Measurements from ENCODE around the gene RAPGEF6.

The RAPGEF6 gene

DNA sequence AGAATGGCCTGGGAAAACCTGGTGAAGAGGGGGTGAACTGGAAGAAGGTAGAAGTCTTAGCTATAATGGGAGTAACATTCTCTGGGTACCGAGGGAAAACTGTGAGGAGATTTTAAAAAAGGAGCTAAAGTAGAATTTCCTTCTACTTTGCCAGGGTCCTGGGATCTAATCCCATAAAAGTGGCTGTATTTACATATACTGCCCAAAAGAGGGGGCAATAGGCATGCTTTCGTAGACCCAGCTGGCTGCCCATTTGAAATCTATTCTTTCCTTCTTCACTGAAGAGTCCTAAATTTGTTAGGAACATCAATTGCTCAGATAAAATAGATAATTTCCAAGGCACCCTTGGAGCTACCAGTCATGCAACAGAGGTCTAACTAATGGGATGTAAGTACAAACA is 212.0 kb downstream of the RAPGEF6 start:
- ATAC-seq: peak; percentile 92
- TF ChIP-seq, protein P1, sequence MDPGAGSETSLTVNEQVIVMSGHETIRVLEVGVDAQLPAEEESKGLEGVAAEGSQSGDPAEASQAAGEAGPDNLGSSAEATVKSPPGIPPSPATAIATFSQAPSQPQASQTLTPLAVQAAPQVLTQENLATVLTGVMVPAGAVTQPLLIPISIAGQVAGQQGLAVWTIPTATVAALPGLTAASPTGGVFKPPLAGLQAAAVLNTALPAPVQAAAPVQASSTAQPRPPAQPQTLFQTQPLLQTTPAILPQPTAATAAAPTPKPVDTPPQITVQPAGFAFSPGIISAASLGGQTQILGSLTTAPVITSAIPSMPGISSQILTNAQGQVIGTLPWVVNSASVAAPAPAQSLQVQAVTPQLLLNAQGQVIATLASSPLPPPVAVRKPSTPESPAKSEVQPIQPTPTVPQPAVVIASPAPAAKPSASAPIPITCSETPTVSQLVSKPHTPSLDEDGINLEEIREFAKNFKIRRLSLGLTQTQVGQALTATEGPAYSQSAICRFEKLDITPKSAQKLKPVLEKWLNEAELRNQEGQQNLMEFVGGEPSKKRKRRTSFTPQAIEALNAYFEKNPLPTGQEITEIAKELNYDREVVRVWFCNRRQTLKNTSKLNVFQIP (CRISPR knock-in tag; IDR thresholded peaks at IDR 0.05; ENCODE audit: borderline replicate concordance, low read depth): no peak
- no peak for TF ChIP-seq TCF4 (CRISPR knock-in tag; IDR thresholded peaks at IDR 0.05; ENCODE audit: borderline replicate concordance)
- no peak for TF ChIP-seq SNAI2 (CRISPR knock-in tag; IDR thresholded peaks at IDR 0.05)
- TF ChIP-seq RARB (CRISPR knock-in tag; IDR thresholded peaks at IDR 0.05): no peak
- TF ChIP-seq, protein P2, sequence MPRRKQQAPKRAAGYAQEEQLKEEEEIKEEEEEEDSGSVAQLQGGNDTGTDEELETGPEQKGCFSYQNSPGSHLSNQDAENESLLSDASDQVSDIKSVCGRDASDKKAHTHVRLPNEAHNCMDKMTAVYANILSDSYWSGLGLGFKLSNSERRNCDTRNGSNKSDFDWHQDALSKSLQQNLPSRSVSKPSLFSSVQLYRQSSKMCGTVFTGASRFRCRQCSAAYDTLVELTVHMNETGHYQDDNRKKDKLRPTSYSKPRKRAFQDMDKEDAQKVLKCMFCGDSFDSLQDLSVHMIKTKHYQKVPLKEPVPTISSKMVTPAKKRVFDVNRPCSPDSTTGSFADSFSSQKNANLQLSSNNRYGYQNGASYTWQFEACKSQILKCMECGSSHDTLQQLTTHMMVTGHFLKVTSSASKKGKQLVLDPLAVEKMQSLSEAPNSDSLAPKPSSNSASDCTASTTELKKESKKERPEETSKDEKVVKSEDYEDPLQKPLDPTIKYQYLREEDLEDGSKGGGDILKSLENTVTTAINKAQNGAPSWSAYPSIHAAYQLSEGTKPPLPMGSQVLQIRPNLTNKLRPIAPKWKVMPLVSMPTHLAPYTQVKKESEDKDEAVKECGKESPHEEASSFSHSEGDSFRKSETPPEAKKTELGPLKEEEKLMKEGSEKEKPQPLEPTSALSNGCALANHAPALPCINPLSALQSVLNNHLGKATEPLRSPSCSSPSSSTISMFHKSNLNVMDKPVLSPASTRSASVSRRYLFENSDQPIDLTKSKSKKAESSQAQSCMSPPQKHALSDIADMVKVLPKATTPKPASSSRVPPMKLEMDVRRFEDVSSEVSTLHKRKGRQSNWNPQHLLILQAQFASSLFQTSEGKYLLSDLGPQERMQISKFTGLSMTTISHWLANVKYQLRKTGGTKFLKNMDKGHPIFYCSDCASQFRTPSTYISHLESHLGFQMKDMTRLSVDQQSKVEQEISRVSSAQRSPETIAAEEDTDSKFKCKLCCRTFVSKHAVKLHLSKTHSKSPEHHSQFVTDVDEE (CRISPR knock-in tag; IDR thresholded peaks at IDR 0.05): no peak
- TF ChIP-seq GLIS3 (CRISPR knock-in tag; IDR thresholded peaks at IDR 0.05): no peak
- no peak for TF ChIP-seq ZFP30 (CRISPR knock-in tag; IDR thresholded peaks at IDR 0.05)
- no peak for TF ChIP-seq CSDC2 (CRISPR knock-in tag; IDR thresholded peaks at IDR 0.05)
- TF ChIP-seq TOX (CRISPR knock-in tag; IDR thresholded peaks at IDR 0.05; ENCODE audit: borderline replicate concordance): no peak
- no peak for TF ChIP-seq ISL1 (CRISPR knock-in tag; IDR thresholded peaks at IDR 0.05)

DNA sequence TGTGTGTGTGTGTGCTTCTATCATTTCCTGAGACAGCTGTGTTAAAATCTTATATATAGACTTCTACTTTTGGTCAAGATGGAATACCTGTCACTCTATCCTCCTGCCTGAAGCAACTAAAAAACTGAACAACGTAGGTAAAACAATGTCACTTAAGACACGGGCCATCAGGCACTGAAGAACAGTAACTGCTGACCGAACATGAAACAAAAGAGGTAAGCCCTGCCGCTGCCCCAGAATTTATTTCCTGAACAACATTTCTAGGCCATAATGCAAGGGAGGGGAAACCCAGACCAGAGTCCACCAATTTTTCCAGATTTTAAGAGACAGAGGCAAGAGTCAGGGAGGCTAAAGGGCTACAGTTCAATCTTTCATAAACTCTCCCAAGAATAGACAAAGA is 215.2 kb downstream of the RAPGEF6 start:
- TF ChIP-seq ZFP3 (CRISPR knock-in tag; IDR thresholded peaks at IDR 0.05): no peak
- no peak for TF ChIP-seq ZNF70 (CRISPR knock-in tag; IDR thresholded peaks at IDR 0.05)
- TF ChIP-seq ARNTL (CRISPR knock-in tag; IDR thresholded peaks at IDR 0.05; ENCODE audit: borderline replicate concordance, low read depth): no peak
- no peak for TF ChIP-seq BACH2 (CRISPR knock-in tag; IDR thresholded peaks at IDR 0.05; ENCODE audit: borderline replicate concordance)
- TF ChIP-seq, protein P3, sequence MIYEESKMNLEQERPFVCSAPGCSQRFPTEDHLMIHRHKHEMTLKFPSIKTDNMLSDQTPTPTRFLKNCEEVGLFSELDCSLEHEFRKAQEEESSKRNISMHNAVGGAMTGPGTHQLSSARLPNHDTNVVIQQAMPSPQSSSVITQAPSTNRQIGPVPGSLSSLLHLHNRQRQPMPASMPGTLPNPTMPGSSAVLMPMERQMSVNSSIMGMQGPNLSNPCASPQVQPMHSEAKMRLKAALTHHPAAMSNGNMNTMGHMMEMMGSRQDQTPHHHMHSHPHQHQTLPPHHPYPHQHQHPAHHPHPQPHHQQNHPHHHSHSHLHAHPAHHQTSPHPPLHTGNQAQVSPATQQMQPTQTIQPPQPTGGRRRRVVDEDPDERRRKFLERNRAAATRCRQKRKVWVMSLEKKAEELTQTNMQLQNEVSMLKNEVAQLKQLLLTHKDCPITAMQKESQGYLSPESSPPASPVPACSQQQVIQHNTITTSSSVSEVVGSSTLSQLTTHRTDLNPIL (CRISPR knock-in tag; IDR thresholded peaks at IDR 0.05; ENCODE audit: low read depth): no peak
- TF ChIP-seq SNAI2 (CRISPR knock-in tag; IDR thresholded peaks at IDR 0.05): no peak
- TF ChIP-seq RARB (CRISPR knock-in tag; IDR thresholded peaks at IDR 0.05): no peak
- no peak for TF ChIP-seq ZC3H10 (CRISPR knock-in tag; IDR thresholded peaks at IDR 0.05)
- TF ChIP-seq CSRNP3 (CRISPR knock-in tag; IDR thresholded peaks at IDR 0.05): no peak
- no peak for TF ChIP-seq CSDC2 (CRISPR knock-in tag; IDR thresholded peaks at IDR 0.05)
- TF ChIP-seq, protein P2 (CRISPR knock-in tag; IDR thresholded peaks at IDR 0.05): no peak
- no peak for ATAC-seq

DNA sequence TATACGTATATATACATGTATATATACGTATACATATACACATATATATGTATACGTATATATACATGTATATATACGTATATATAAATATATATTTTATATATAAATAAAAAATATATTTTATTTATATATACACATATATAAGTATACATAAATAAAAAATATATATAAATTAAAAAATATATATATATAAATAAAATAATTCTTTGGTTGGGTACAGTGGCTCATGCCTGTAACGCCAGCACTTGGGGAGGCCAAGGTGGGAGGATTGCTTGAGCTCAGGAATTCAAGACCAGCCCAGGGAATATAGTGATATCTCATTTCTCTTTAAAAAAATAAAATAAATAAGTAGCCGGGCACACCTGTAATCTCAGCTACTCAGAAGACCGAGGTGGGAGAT is 216.2 kb downstream of the RAPGEF6 start:
- TF ChIP-seq CSDC2 (CRISPR knock-in tag; IDR thresholded peaks at IDR 0.05) (no peak), ZNF565 (CRISPR knock-in tag; conservative IDR thresholded peaks at IDR 0.05; ENCODE audit: low read depth) (no peak)
- ATAC-seq: no peak
